IgD-negative memory B cell (primary cell): ENCODE measurements around the gene PIK3C2A. TPM values are rescaled to one million over a fixed set of nuclear protein-coding genes. Genes with fewer than 3 reads are reported as not detected.

Experiments
- H3K27ac Mint-ChIP-seq, 3 donors: one replicate each; pipeline ENCODE4 v1.8.0; 2020 to 2022; ENCODE audit warnings: mild to moderate bottlenecking in 3 of 3, mixed read lengths in 3 of 3, moderate library complexity in 1 of 3
- H3K27me3 Mint-ChIP-seq: one replicate; pipeline ENCODE4 v1.8.0; 2021; ENCODE audit warnings: mixed read lengths
- H3K36me3 Mint-ChIP-seq: one replicate; pipeline ENCODE4 v1.8.0; 2020; ENCODE audit warnings: mild to moderate bottlenecking, mixed read lengths
- H3K4me1 Mint-ChIP-seq, 3 donors: one replicate each; pipeline ENCODE4 v1.8.0; 2020 to 2022; ENCODE audit warnings: mixed read lengths in 3 of 3, mild to moderate bottlenecking in 1 of 3
- H3K4me3 Mint-ChIP-seq, 4 donors: one replicate each; pipeline ENCODE4 v1.8.0; 2020 to 2022; ENCODE audit warnings: mild to moderate bottlenecking in 4 of 4, mixed read lengths in 4 of 4, moderate library complexity in 3 of 4
- H3K9me3 Mint-ChIP-seq, 3 donors: one replicate each; pipeline ENCODE4 v1.8.0; 2020 to 2021; ENCODE audit warnings: mixed read lengths in 3 of 3, mild to moderate bottlenecking in 1 of 3
- polyA plus RNA-seq: library from polyadenylated mRNA; unstranded; fragments of 300-500 nt; fragmentation: Illumina TruSeq; gene quantifications from one replicate; pipeline ENCODE4 v1.2.3, GENCODE V29; 2021

Gene PIK3C2A
- polyA plus RNA-seq, 1 donor from 2014 or later = 5.1 TPM

- no peak overlapping the region for H3K27ac Mint-ChIP-seq
Measured at GRCh38 chr11:17184882-17185587, 22.8 kb downstream of the PIK3C2A start.

GRCh38 chr11:17183836-17184235, 23.9 kb downstream of the PIK3C2A start:
- peaks cover 7% of the 10 kb centered on the region for H3K36me3 Mint-ChIP-seq
- no peaks in the 10 kb centered on the region for H3K27me3 Mint-ChIP-seq
- no peak overlapping the region for H3K4me3 Mint-ChIP-seq

More at GRCh38 chr11:17184882-17185587, 22.8 kb downstream of the PIK3C2A start:
- H3K27me3 Mint-ChIP-seq = no peaks in the 10 kb centered on the region
- H3K4me1 Mint-ChIP-seq = peaks cover 9 to 16% (median 12%) of the 10 kb centered on the region in 3 donors
- no peak overlapping the region for H3K4me3 Mint-ChIP-seq
- H3K9me3 Mint-ChIP-seq = no peaks in the 10 kb centered on the region
- H3K36me3 Mint-ChIP-seq = peaks cover 7% of the 10 kb centered on the region

GRCh38 chr11:17179970-17180369, 27.8 kb downstream of the PIK3C2A start:
- no peaks in the 10 kb centered on the region for H3K9me3 Mint-ChIP-seq
- H3K4me3 Mint-ChIP-seq = no peak overlapping the region
- no peaks in the 10 kb centered on the region for H3K27me3 Mint-ChIP-seq
- peak overlapping the region in 1 of 3 donors; percentile 84 for H3K27ac Mint-ChIP-seq
- H3K4me1 Mint-ChIP-seq = peaks cover 2 to 7% (median 5%) of the 10 kb centered on the region in 3 donors
- peaks cover 6% of the 10 kb centered on the region for H3K36me3 Mint-ChIP-seq

More at GRCh38 chr11:17183836-17184235, 23.9 kb downstream of the PIK3C2A start:
- H3K4me1 Mint-ChIP-seq = peaks cover 9 to 16% (median 12%) of the 10 kb centered on the region in 3 donors
- H3K9me3 Mint-ChIP-seq = no peaks in the 10 kb centered on the region
- H3K27ac Mint-ChIP-seq = no peak overlapping the region

- H3K4me3 Mint-ChIP-seq = no peak overlapping the region
- no peak overlapping the region for H3K27ac Mint-ChIP-seq
- H3K4me1 Mint-ChIP-seq = peaks cover 9 to 15% (median 10%) of the 10 kb centered on the region in 3 donors
- no peaks in the 10 kb centered on the region for H3K27me3 Mint-ChIP-seq
- H3K9me3 Mint-ChIP-seq = no peaks in the 10 kb centered on the region
- H3K36me3 Mint-ChIP-seq = peaks cover 7% of the 10 kb centered on the region
Measured at GRCh38 chr11:17173332-17173731, 34.5 kb downstream of the PIK3C2A start.

GRCh38 chr11:17171916-17172315, 35.9 kb downstream of the PIK3C2A start:
- Mint-ChIP-seq H3K27ac (no peak overlapping the region), H3K36me3 (peaks cover 8% of the 10 kb centered on the region), H3K27me3 (no peaks in the 10 kb centered on the region), H3K9me3 (no peaks in the 10 kb centered on the region), H3K4me1 (peaks cover 8 to 15% (median 8%) of the 10 kb centered on the region in 3 donors), H3K4me3 (no peak overlapping the region)

- Mint-ChIP-seq H3K4me1 (peaks cover 8 to 15% (median 8%) of the 10 kb centered on the region in 3 donors), H3K27ac (no peak overlapping the region), H3K9me3 (no peaks in the 10 kb centered on the region), H3K36me3 (peaks cover 8% of the 10 kb centered on the region), H3K4me3 (no peak overlapping the region), H3K27me3 (no peaks in the 10 kb centered on the region)
Measured at GRCh38 chr11:17171343-17171742, 36.4 kb downstream of the PIK3C2A start.

GRCh38 chr11:17169876-17170275, 37.9 kb downstream of the PIK3C2A start:
- H3K4me1 Mint-ChIP-seq = peaks cover 10 to 16% (median 15%) of the 10 kb centered on the region in 3 donors
- H3K4me3 Mint-ChIP-seq = no peak overlapping the region
- H3K36me3 Mint-ChIP-seq = peaks cover 8% of the 10 kb centered on the region
- H3K9me3 Mint-ChIP-seq = no peaks in the 10 kb centered on the region
- no peaks in the 10 kb centered on the region for H3K27me3 Mint-ChIP-seq
- H3K27ac Mint-ChIP-seq = no peak overlapping the region

- no peaks in the 10 kb centered on the region for H3K9me3 Mint-ChIP-seq
- H3K4me1 Mint-ChIP-seq = peaks cover 32 to 45% (median 45%) of the 10 kb centered on the region in 3 donors
- no peak overlapping the region for H3K27ac Mint-ChIP-seq
- no peak overlapping the region for H3K4me3 Mint-ChIP-seq
- H3K27me3 Mint-ChIP-seq = no peaks in the 10 kb centered on the region
- peaks cover 10% of the 10 kb centered on the region for H3K36me3 Mint-ChIP-seq
Measured at GRCh38 chr11:17165247-17165890, 42.4 kb downstream of the PIK3C2A start.

- H3K36me3 Mint-ChIP-seq = peaks cover 10% of the 10 kb centered on the region
- H3K4me3 Mint-ChIP-seq = peak overlapping the region in 1 of 4 donors; percentile 78
- H3K4me1 Mint-ChIP-seq = peaks cover 36 to 53% (median 48%) of the 10 kb centered on the region in 3 donors
- no peaks in the 10 kb centered on the region for H3K9me3 Mint-ChIP-seq
- no peaks in the 10 kb centered on the region for H3K27me3 Mint-ChIP-seq
- peak overlapping the region in 2 of 3 donors; percentile 12 to 80 for H3K27ac Mint-ChIP-seq
Measured at GRCh38 chr11:17164361-17165246, 43.2 kb downstream of the PIK3C2A start.

- Mint-ChIP-seq H3K36me3 (peaks cover 7% of the 10 kb centered on the region), H3K4me1 (peaks cover 36 to 48% (median 47%) of the 10 kb centered on the region in 3 donors), H3K9me3 (no peaks in the 10 kb centered on the region), H3K4me3 (peak overlapping the region in 1 of 4 donors; percentile 78), H3K27me3 (no peaks in the 10 kb centered on the region), H3K27ac (peak overlapping the region in 2 of 3 donors; percentile 12 to 80)
Measured at GRCh38 chr11:17163736-17164135, 44.0 kb downstream of the PIK3C2A start.

- Mint-ChIP-seq H3K27ac (no peak overlapping the region), H3K9me3 (no peaks in the 10 kb centered on the region), H3K4me3 (no peak overlapping the region), H3K27me3 (no peaks in the 10 kb centered on the region), H3K4me1 (peaks cover 36 to 46% (median 45%) of the 10 kb centered on the region in 3 donors), H3K36me3 (peaks cover 7% of the 10 kb centered on the region)
Measured at GRCh38 chr11:17163291-17163690, 44.5 kb downstream of the PIK3C2A start.

GRCh38 chr11:17162376-17162775, 45.4 kb downstream of the PIK3C2A start:
- peak overlapping the region in 2 of 4 donors; percentile 46 to 62 for H3K4me3 Mint-ChIP-seq
- peaks cover 39 to 49% (median 46%) of the 10 kb centered on the region in 3 donors for H3K4me1 Mint-ChIP-seq
- H3K27ac Mint-ChIP-seq = peak overlapping the region in 1 of 3 donors; percentile 21
- H3K36me3 Mint-ChIP-seq = peaks cover 6% of the 10 kb centered on the region
- no peaks in the 10 kb centered on the region for H3K27me3 Mint-ChIP-seq
- H3K9me3 Mint-ChIP-seq = no peaks in the 10 kb centered on the region

- H3K9me3 Mint-ChIP-seq = no peaks in the 10 kb centered on the region
- peaks cover 39 to 49% (median 46%) of the 10 kb centered on the region in 3 donors for H3K4me1 Mint-ChIP-seq
- H3K27me3 Mint-ChIP-seq = no peaks in the 10 kb centered on the region
- peaks cover 6% of the 10 kb centered on the region for H3K36me3 Mint-ChIP-seq
- peak overlapping the region in 1 of 3 donors; percentile 28 for H3K27ac Mint-ChIP-seq
- peak overlapping the region in 1 of 4 donors; percentile 49 for H3K4me3 Mint-ChIP-seq
Measured at GRCh38 chr11:17161515-17161914, 46.3 kb downstream of the PIK3C2A start.

GRCh38 chr11:17159441-17159840, 48.3 kb downstream of the PIK3C2A start:
- Mint-ChIP-seq H3K27ac (peak overlapping the region in 1 of 3 donors; percentile 44), H3K4me1 (peaks cover 31 to 49% (median 45%) of the 10 kb centered on the region in 3 donors), H3K27me3 (no peaks in the 10 kb centered on the region), H3K36me3 (peaks cover 7% of the 10 kb centered on the region), H3K9me3 (no peaks in the 10 kb centered on the region), H3K4me3 (no peak overlapping the region)
